ENCODE measurements around the gene LTBP1.

DNA sequence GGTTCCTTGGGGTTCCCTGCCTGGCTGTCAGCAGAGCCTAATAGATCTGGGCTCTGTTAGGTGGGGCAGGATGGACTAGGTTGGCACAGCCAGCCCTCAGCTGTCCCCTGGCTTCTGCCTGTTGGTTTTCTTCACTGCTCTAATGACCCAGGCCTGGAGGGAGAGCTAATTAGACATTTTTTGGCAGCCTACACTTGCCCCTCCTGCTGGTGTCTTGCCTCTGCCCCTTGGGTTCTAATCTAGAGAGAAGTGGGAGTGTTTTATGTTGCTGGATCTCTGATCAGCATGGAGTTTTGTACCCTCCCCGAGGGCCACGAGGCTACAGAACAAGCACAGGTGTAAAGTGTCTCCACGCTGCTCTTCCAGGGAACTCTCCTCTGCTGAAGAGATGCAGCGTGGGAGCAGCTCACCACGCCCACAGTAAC lies 330.3 kb downstream of the LTBP1 start:
- TF ChIP-seq, protein P1, sequence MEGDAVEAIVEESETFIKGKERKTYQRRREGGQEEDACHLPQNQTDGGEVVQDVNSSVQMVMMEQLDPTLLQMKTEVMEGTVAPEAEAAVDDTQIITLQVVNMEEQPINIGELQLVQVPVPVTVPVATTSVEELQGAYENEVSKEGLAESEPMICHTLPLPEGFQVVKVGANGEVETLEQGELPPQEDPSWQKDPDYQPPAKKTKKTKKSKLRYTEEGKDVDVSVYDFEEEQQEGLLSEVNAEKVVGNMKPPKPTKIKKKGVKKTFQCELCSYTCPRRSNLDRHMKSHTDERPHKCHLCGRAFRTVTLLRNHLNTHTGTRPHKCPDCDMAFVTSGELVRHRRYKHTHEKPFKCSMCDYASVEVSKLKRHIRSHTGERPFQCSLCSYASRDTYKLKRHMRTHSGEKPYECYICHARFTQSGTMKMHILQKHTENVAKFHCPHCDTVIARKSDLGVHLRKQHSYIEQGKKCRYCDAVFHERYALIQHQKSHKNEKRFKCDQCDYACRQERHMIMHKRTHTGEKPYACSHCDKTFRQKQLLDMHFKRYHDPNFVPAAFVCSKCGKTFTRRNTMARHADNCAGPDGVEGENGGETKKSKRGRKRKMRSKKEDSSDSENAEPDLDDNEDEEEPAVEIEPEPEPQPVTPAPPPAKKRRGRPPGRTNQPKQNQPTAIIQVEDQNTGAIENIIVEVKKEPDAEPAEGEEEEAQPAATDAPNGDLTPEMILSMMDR (conservative IDR thresholded peaks at IDR 0.05 in 1 of 2, IDR thresholded peaks at IDR 0.05 in 1 of 2; ENCODE audit: extremely low read depth in 1 of 2, insufficient read depth in 1 of 2, low read depth in 1 of 2, low read length in 2 of 2), result no peak
- no peak for TF ChIP-seq EZH2 (IDR thresholded peaks at IDR 0.05; ENCODE audit: borderline replicate concordance, low read length)
